GM12878 (cell line): ENCODE measurements around the gene PPP3CB. TPM values are rescaled to one million over a fixed set of nuclear protein-coding genes. Genes with fewer than 3 reads are reported as not detected.

Experiments
- ATAC-seq: fragments of 200-7000 bp; cut with Tn5 transposase; 3 replicates; pipeline ENCODE4 v1.9.1; 2020; ENCODE audit warnings: mild to moderate bottlenecking, moderate library complexity
- BruUV-seq: library from RNA; stranded (reverse); fragments of 400-500 nt; replicated peaks from 2 replicates; lab custom pipeline; 2021; lab: Mats Ljungman, UMichigan
- CTCF ChIA-PET: fragments of 300-600 bp; sonication (Branson Sonifier 250); formaldehyde crosslinking; extraction: SDS; loops from one replicate; lab custom pipeline; 2021; ENCODE audit warnings: inconsistent platforms; lab: Yijun Ruan, JAX
- POLR2A ChIA-PET: fragments of 350-600 bp; formaldehyde crosslinking; extraction: SDS; loops from one replicate; lab custom pipeline; 2021; ENCODE audit warnings: inconsistent platforms; lab: Charles Lee
- RAD21 ChIA-PET: fragments of 300-600 bp; sonication (Branson Sonifier 250); formaldehyde crosslinking; loops from one replicate; lab custom pipeline; 2023; ENCODE audit warnings: antibody characterized with exemption; ENCODE audit not compliant: unreplicated experiment; lab: Charles Lee
- SMC1A ChIA-PET: fragments of 300-600 bp; sonication (Branson Sonifier 250); formaldehyde crosslinking; loops from one replicate; lab custom pipeline; 2023; ENCODE audit not compliant: unreplicated experiment, uncharacterized antibody; lab: Charles Lee
- DNase-seq: peaks from one replicate; pipeline ENCODE4 v3.0.0-alpha.2; 2011; ENCODE audit warnings: low read depth, low spot score
- FAIRE-seq: peaks from 3 replicates; lab custom pipeline; 2011; peaks lifted over from hg19 to GRCh38; lab: Jason Lieb, UNC
- H2AFZ ChIP-seq: 2 replicates; pipeline ENCODE4 v1.6.0; 2011; ENCODE audit warnings: low read depth, low read length, control low read depth; ENCODE audit not compliant: control insufficient read depth
- H3K27ac ChIP-seq: 2 replicates; pipeline ENCODE4 v1.5.1; 2011; ENCODE audit warnings: control low read depth; ENCODE audit not compliant: control insufficient read depth, insufficient read depth
- H3K27me3 ChIP-seq, 2 experiments: replicated peaks in 1 of 2; 2 replicates each; pipeline versions ENCODE4 v1.6.0 to v1.6.1; 2011; ENCODE audit warnings: low read length in 1 of 2; ENCODE audit not compliant: control insufficient read depth in 2 of 2, insufficient read depth in 2 of 2
- H3K36me3 ChIP-seq, 2 experiments: 2 replicates each; pipeline ENCODE4 v1.5.1; 2011; ENCODE audit warnings: low read length in 1 of 2; ENCODE audit not compliant: control insufficient read depth in 2 of 2, insufficient read depth in 2 of 2
- H3K4me1 ChIP-seq: 2 replicates; pipeline ENCODE4 v1.6.1; 2011; ENCODE audit warnings: mild to moderate bottlenecking, low read length, moderate library complexity, mixed read lengths; ENCODE audit not compliant: control insufficient read depth, insufficient read depth
- H3K4me2 ChIP-seq: 2 replicates; pipeline ENCODE4 v1.6.0; 2011; ENCODE audit warnings: control low read depth; ENCODE audit not compliant: control insufficient read depth, insufficient read depth
- H3K4me3 ChIP-seq: fragments of 200-600 bp; sonication (generic); 2 replicates; pipeline ENCODE4 v1.5.1; 2016
- H3K79me2 ChIP-seq: 2 replicates; pipeline ENCODE4 v1.6.0; 2011; ENCODE audit warnings: low read length; ENCODE audit not compliant: control insufficient read depth, insufficient read depth
- H3K9ac ChIP-seq: 2 replicates; pipeline ENCODE4 v1.8.0; 2011; ENCODE audit warnings: low read length, control low read depth, mixed read lengths; ENCODE audit not compliant: control insufficient read depth, insufficient read depth
- H3K9me3 ChIP-seq: replicated peaks from 3 replicates; pipeline ENCODE4 v1.5.1; 2011; ENCODE audit warnings: mild to moderate bottlenecking, low read length; ENCODE audit not compliant: control insufficient read depth, insufficient read depth
- H4K20me1 ChIP-seq: 2 replicates; pipeline ENCODE4 v1.6.0; 2011; ENCODE audit not compliant: control insufficient read depth, insufficient read depth
- CTCF ChIP-seq, 3 experiments: IDR thresholded peaks in 2 of 3; conservative IDR thresholded peaks in 1 of 3; 2 replicates each; pipeline ENCODE4 v1.5.1; 2011; ENCODE audit warnings: low read depth in 3 of 3, low read length in 3 of 3, mild to moderate bottlenecking in 3 of 3, control low read depth in 2 of 3, moderate library complexity in 2 of 3, inconsistent platforms in 1 of 3, mixed read lengths in 1 of 3; ENCODE audit not compliant: control insufficient read depth in 2 of 3, insufficient read depth in 1 of 3; ENCODE audit errors: extremely low read depth in 1 of 3
- EED ChIP-seq: sonication (generic); IDR thresholded peaks from 2 replicates; pipeline ENCODE4 v1.6.1; 2016; ENCODE audit warnings: antibody characterized with exemption, low read depth
- HDGF ChIP-seq: fragments of 450-650 bp; IDR thresholded peaks from 2 replicates; pipeline ENCODE4 v1.6.1; 2016; ENCODE audit warnings: antibody characterized with exemption
- MTA3 ChIP-seq: IDR thresholded peaks from 2 replicates; pipeline ENCODE4 v1.6.1; 2012; ENCODE audit warnings: low read length, inconsistent platforms, borderline replicate concordance
- MYB ChIP-seq: fragments of 150-350 bp; IDR thresholded peaks from 2 replicates; pipeline ENCODE4 v1.6.1; 2014; ENCODE audit warnings: mild to moderate bottlenecking, low read depth, low read length, borderline replicate concordance
- NFYB ChIP-seq: IDR thresholded peaks from 2 replicates; pipeline ENCODE4 v1.6.1; 2011; ENCODE audit warnings: low read depth, mild to moderate bottlenecking, low read length, improper control_type of control experiment, moderate library complexity; ENCODE audit not compliant: insufficient read depth
- POU2F2 ChIP-seq: IDR thresholded peaks from 3 replicates; pipeline ENCODE4 v1.6.1; 2011; ENCODE audit warnings: low read depth, mild to moderate bottlenecking, low read length, borderline replicate concordance
- RAD21 ChIP-seq: IDR thresholded peaks from 2 replicates; pipeline ENCODE4 v1.6.1; 2011; ENCODE audit warnings: mild to moderate bottlenecking, low read depth, low read length, moderate library complexity; ENCODE audit not compliant: insufficient read depth
- RUNX3 ChIP-seq: IDR thresholded peaks from 2 replicates; pipeline ENCODE4 v1.6.1; 2012; ENCODE audit warnings: low read length, inconsistent platforms
- SMARCA5 ChIP-seq: fragments of 450-650 bp; IDR thresholded peaks from 2 replicates; pipeline ENCODE4 v1.6.1; 2017; ENCODE audit warnings: mild to moderate bottlenecking
- SRF ChIP-seq, 2 experiments: IDR thresholded peaks; 2 replicates each; pipeline ENCODE4 v1.6.1; 2011; ENCODE audit warnings: low read depth in 2 of 2, low read length in 2 of 2, mild to moderate bottlenecking in 1 of 2, moderate library complexity in 1 of 2
- TAF1 ChIP-seq: IDR thresholded peaks from 2 replicates; pipeline ENCODE4 v1.6.1; 2011; ENCODE audit warnings: mild to moderate bottlenecking, low read depth, low read length, borderline replicate concordance
- ZNF207 ChIP-seq: fragments of 450-650 bp; IDR thresholded peaks from 2 replicates; pipeline ENCODE4 v1.6.1; 2014; ENCODE audit warnings: antibody characterized with exemption, mild to moderate bottlenecking, borderline replicate concordance
- WGBS: methylation state at CpG from one replicate; pipeline ENCODE4 v1.1.6; 2016; ENCODE audit warnings: low lambda C conversion rate; ENCODE audit not compliant: insufficient replicate concordance, insufficient coverage; ENCODE audit errors: missing lambda C conversion rate; 5-methylcytosine and 5-hydroxymethylcytosine counted together
- in situ Hi-C: fragments of 300-500 bp; cut with MboI; formaldehyde crosslinking; loops from 9 replicates; pipeline ENCODE4 v1.14.3; 2018; ENCODE audit warnings: mixed read lengths
- intact Hi-C: fragments of 100-400 bp; cut with micrococcal nuclease; formaldehyde crosslinking; loops from one replicate; pipeline ENCODE4 v1.14.2; 2022; ENCODE audit not compliant: unreplicated experiment
- polyA plus RNA-seq, 11 experiments: library from polyadenylated mRNA; depleted of rRNA in 4 of 11; unstranded in 6 of 11; stranded (reverse) in 5 of 11; fragments of >200 nt; fragmentation: Nextera tagmentation in 4 of 11; fragmentation: Illumina TruSeq in 1 of 11; extraction: Ambion mirVana in 4 of 11; extraction: Trizol in 1 of 11; gene quantifications; 1 replicate in 1 of 11; 2 replicates in 10 of 11; pipeline versions ENCODE4 v1.2.1 to v1.2.3, GENCODE V29; 2011 to 2016; ENCODE audit warnings: inconsistent platforms in 2 of 11, missing spikeins in 2 of 11, low read depth in 1 of 11
- total RNA-seq, 4 experiments: library from RNA; depleted of rRNA in 3 of 4; stranded (reverse); fragments of >200 nt in 3 of 4; fragmentation: Illumina TruSeq in 1 of 4; extraction: Trizol in 1 of 4; gene quantifications; 2 replicates each; pipeline versions ENCODE4 v1.2.1 to v1.2.3, GENCODE V29; 2013 to 2021
- TF ChIP-seq, protein P1 (sequence below): fragments of 450-650 bp; IDR thresholded peaks from 2 replicates; pipeline ENCODE4 v1.6.1; 2017; ENCODE audit warnings: low read depth, mild to moderate bottlenecking, moderate library complexity

The PPP3CB gene
- total and polyA plus RNA-seq, 10 of the 15 experiments (the other 5 are each of a cell fraction or from before 2014, with no cell fraction given) = 11.4 to 46.4 (median 19.3) TPM

GRCh38 chr10:73509695-73510094 lies 13.9 kb upstream of the PPP3CB start:
- Histone ChIP-seq H3K9me3 (no peaks in the 10 kb centered on the region), H3K79me2 (no peaks in the 10 kb centered on the region), H3K27me3 (no peaks in the 10 kb centered on the region), H2AFZ (no peak overlapping the region), H3K4me3 (no peak overlapping the region), H4K20me1 (no peaks in the 10 kb centered on the region), H3K4me1 (no peaks in the 10 kb centered on the region), H3K9ac (no peak overlapping the region), H3K36me3 (no peaks in the 10 kb centered on the region; a peak in 1 of 4 replicates), H3K27ac (no peak overlapping the region), H3K4me2 (no peak overlapping the region)
- RAD21 ChIA-PET = interaction anchor here (0.5 kb wide), 1 partner anchor 67 kb away, joined by 3 read pairs; no protein-coding TSS in a partner anchor
- CTCF ChIA-PET = no interaction called here
- 89% methylated on average over 5 of the region's 5 CpGs for WGBS
- in situ Hi-C loops = no loop called here
- intact Hi-C loops = no loop called here
- TF ChIP-seq HDGF (no peak), ZNF207 (no peak)
- POLR2A ChIA-PET = interaction anchor here (0.6 kb wide), 1 partner anchor 30 kb away, joined by 5 read pairs; no protein-coding TSS in a partner anchor
- no TSS peak for BruUV-seq
- ATAC-seq (no peak), DNase-seq (no peak), FAIRE-seq (no peak)
- SMC1A ChIA-PET = interaction anchor here (0.9 kb wide), 1 partner anchor 133 kb away, joined by 3 read pairs; no protein-coding TSS in a partner anchor

GRCh38 chr10:73506491-73506890 lies 10.7 kb upstream of the PPP3CB start:
- H3K9ac ChIP-seq = no peak overlapping the region
- no peaks in the 10 kb centered on the region for H4K20me1 ChIP-seq
- POLR2A ChIA-PET = interaction anchor here (0.9 to 1.0 kb wide), 2 partner anchors 9 to 253 kb away, joined by 3 to 4 read pairs; no protein-coding TSS in a partner anchor
- BruUV-seq = no TSS peak
- H3K4me2 ChIP-seq = no peak overlapping the region
- ATAC-seq = no peak
- H3K36me3 ChIP-seq = no peaks in the 10 kb centered on the region; a peak in 1 of 4 replicates
- H2AFZ ChIP-seq = no peak overlapping the region
- RAD21 ChIA-PET = no interaction called here
- FAIRE-seq = no peak
- no peaks in the 10 kb centered on the region for H3K9me3 ChIP-seq
- H3K27me3 ChIP-seq = no peaks in the 10 kb centered on the region
- DNase-seq = no peak
- H3K4me3 ChIP-seq = no peak overlapping the region
- intact Hi-C loops (no loop called here), in situ Hi-C loops (no loop called here)
- no peak overlapping the region for H3K27ac ChIP-seq
- CTCF ChIA-PET = no interaction called here
- no peak for TF ChIP-seq MYB
- no peak for TF ChIP-seq SRF (IDR thresholded peaks at IDR 0.05; ENCODE audit: low read depth in 2 of 2, low read length in 2 of 2)
- no peak for TF ChIP-seq ZNF207
- no peak for TF ChIP-seq POU2F2
- TF ChIP-seq SMARCA5 = no peak
- TF ChIP-seq, protein P1, sequence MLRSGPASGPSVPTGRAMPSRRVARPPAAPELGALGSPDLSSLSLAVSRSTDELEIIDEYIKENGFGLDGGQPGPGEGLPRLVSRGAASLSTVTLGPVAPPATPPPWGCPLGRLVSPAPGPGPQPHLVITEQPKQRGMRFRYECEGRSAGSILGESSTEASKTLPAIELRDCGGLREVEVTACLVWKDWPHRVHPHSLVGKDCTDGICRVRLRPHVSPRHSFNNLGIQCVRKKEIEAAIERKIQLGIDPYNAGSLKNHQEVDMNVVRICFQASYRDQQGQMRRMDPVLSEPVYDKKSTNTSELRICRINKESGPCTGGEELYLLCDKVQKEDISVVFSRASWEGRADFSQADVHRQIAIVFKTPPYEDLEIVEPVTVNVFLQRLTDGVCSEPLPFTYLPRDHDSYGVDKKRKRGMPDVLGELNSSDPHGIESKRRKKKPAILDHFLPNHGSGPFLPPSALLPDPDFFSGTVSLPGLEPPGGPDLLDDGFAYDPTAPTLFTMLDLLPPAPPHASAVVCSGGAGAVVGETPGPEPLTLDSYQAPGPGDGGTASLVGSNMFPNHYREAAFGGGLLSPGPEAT = no peak
- TF ChIP-seq MTA3 = no peak
- TF ChIP-seq EED = no peak
- TF ChIP-seq NFYB = no peak
- no peak for TF ChIP-seq RUNX3
- no peak for TF ChIP-seq CTCF (IDR thresholded peaks at IDR 0.05 in 2 of 3, conservative IDR thresholded peaks at IDR 0.05 in 1 of 3; ENCODE audit: control insufficient read depth in 2 of 3, extremely low read depth in 1 of 3, insufficient read depth in 1 of 3, low read depth in 3 of 3, low read length in 3 of 3)
- TF ChIP-seq HDGF = no peak
- no peak for TF ChIP-seq TAF1
- TF ChIP-seq RAD21 = no peak
- H3K79me2 ChIP-seq = no peaks in the 10 kb centered on the region
- WGBS = 41% methylated on average over 1 of the region's 1 CpG
- peaks cover 6% of the 10 kb centered on the region for H3K4me1 ChIP-seq
- SMC1A ChIA-PET = interaction anchor here (0.7 to 1.4 kb wide), 2 partner anchors 13 to 23 kb away, joined by 3 to 5 read pairs; no protein-coding TSS in a partner anchor
